ENCODE data around the gene ANKH.

DNA sequence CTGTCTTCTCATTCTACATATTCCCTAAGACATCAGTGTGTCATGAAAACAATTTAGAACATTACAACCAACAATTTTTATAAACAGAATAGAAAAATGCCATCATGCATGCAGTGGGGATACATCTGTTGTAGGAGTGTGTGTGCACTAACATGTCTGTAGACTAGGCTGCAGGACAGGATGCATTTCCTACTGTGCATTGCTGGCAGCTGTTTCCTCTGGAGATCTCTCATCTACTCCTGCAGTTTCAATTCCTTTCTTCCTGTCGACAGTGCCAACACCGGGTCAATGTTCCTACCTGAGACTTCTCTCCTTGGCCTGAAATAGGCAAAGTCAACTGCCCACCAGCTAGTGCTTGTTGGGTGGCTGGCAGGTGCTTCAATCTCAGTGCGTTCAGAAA is 69.8 kb downstream of the ANKH start:
- TF ChIP-seq, protein P1, sequence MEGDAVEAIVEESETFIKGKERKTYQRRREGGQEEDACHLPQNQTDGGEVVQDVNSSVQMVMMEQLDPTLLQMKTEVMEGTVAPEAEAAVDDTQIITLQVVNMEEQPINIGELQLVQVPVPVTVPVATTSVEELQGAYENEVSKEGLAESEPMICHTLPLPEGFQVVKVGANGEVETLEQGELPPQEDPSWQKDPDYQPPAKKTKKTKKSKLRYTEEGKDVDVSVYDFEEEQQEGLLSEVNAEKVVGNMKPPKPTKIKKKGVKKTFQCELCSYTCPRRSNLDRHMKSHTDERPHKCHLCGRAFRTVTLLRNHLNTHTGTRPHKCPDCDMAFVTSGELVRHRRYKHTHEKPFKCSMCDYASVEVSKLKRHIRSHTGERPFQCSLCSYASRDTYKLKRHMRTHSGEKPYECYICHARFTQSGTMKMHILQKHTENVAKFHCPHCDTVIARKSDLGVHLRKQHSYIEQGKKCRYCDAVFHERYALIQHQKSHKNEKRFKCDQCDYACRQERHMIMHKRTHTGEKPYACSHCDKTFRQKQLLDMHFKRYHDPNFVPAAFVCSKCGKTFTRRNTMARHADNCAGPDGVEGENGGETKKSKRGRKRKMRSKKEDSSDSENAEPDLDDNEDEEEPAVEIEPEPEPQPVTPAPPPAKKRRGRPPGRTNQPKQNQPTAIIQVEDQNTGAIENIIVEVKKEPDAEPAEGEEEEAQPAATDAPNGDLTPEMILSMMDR (conservative IDR thresholded peaks at IDR 0.05 in 1 of 2, IDR thresholded peaks at IDR 0.05 in 1 of 2; ENCODE audit: extremely low read depth in 1 of 2, insufficient read depth in 1 of 2, low read depth in 1 of 2, low read length in 2 of 2), result no peak
- TF ChIP-seq EZH2 (IDR thresholded peaks at IDR 0.05; ENCODE audit: borderline replicate concordance, low read length), result no peak
